CD4-positive, alpha-beta T cell (primary cell): ENCODE data around the gene MINPP1. TPM values are rescaled to one million over a fixed set of nuclear protein-coding genes. Genes with fewer than 3 reads are reported as not detected.

ENCODE experiments used
- ATAC-seq: fragments of 200-7000 bp; cut with Tn5 transposase; one replicate; pipeline ENCODE4 v1.10.0; 2022; ENCODE audit warnings: mild to moderate bottlenecking; ENCODE audit not compliant: poor library complexity
- CTCF ChIA-PET: fragments of 350-600 bp; sonication (Branson Sonifier 250); formaldehyde crosslinking; loops from one replicate; lab custom pipeline; 2021; ENCODE audit warnings: antibody characterized with exemption, inconsistent platforms; lab: Charles Lee
- POLR2A ChIA-PET: fragments of 350-600 bp; sonication (Branson Sonifier 250); formaldehyde crosslinking; loops from one replicate; lab custom pipeline; 2021; ENCODE audit warnings: antibody characterized with exemption, inconsistent platforms; lab: Charles Lee
- DNase-seq, 14 experiments: peaks; one replicate each; pipeline ENCODE4 v3.0.0-alpha.2; 2013 to 2020; ENCODE audit warnings: mixed read lengths in 2 of 14
- H3K27ac ChIP-seq, 2 donors: one replicate each; pipeline versions ENCODE4 v1.5.1 to v1.7.0; 2013; ENCODE audit warnings: low read length in 2 of 2, low read depth in 1 of 2, mild to moderate bottlenecking in 1 of 2
- H3K27me3 ChIP-seq, 2 experiments: 1 replicate in 1 of 2; 2 replicates in 1 of 2; pipeline versions ENCODE4 v1.6.1 to v1.7.0; 2013; ENCODE audit warnings: low read length in 2 of 2, control low read depth in 1 of 2, mild to moderate bottlenecking in 1 of 2, moderate library complexity in 1 of 2; ENCODE audit not compliant: insufficient read depth in 2 of 2, control insufficient read depth in 1 of 2
- H3K36me3 ChIP-seq: one replicate; pipeline ENCODE4 v1.6.1; 2013; ENCODE audit warnings: low read length, control low read depth; ENCODE audit not compliant: insufficient read depth
- H3K4me1 ChIP-seq: one replicate; pipeline ENCODE4 v1.6.1; 2013; ENCODE audit warnings: low read length, control low read depth; ENCODE audit not compliant: insufficient read depth
- H3K4me3 ChIP-seq: one replicate; pipeline ENCODE4 v1.5.1; 2013; ENCODE audit warnings: mild to moderate bottlenecking, low read length, moderate library complexity
- H3K9me3 ChIP-seq, 2 experiments: 1 replicate in 1 of 2; 2 replicates in 1 of 2; pipeline versions ENCODE4 v1.6.1 to v1.7.0; 2013; ENCODE audit warnings: low read length in 2 of 2, mild to moderate bottlenecking in 2 of 2, control low read depth in 1 of 2, moderate library complexity in 1 of 2; ENCODE audit not compliant: control insufficient read depth in 1 of 2, insufficient read depth in 1 of 2
- H3K27ac Mint-ChIP-seq: one replicate; pipeline ENCODE4 v1.8.0; 2020; ENCODE audit warnings: mixed read lengths
- H3K27me3 Mint-ChIP-seq: one replicate; pipeline ENCODE4 v1.8.0; 2021; ENCODE audit warnings: mixed read lengths
- H3K36me3 Mint-ChIP-seq: one replicate; pipeline ENCODE4 v1.8.0; 2021; ENCODE audit warnings: low read depth, mixed read lengths
- H3K4me1 Mint-ChIP-seq: one replicate; pipeline ENCODE4 v1.8.0; 2021; ENCODE audit warnings: low read depth, mixed read lengths
- H3K4me3 Mint-ChIP-seq: one replicate; pipeline ENCODE4 v1.8.0; 2020; ENCODE audit warnings: mild to moderate bottlenecking, mixed read lengths
- H3K9me3 Mint-ChIP-seq: one replicate; pipeline ENCODE4 v1.8.0; 2020; ENCODE audit warnings: mixed read lengths
- CTCF ChIP-seq: fragments of 200-600 bp; IDR thresholded peaks from one replicate; pipeline ENCODE4 v1.8.0; 2022; ENCODE audit warnings: antibody characterized with exemption, mild to moderate bottlenecking
- intact Hi-C, 2 experiments: fragments of 100-400 bp; cut with DNase I in 1 of 2; cut with micrococcal nuclease in 1 of 2; formaldehyde crosslinking; loops; one replicate each; pipeline versions ENCODE4 v1.15.1 to v1.9.0; 2023 to 2025; cut with DNase I, micrococcal nuclease
- total RNA-seq, 174 experiments: library from RNA in 2 of 174; stranded (reverse) in 2 of 174; gene quantifications; one replicate each; pipeline ENCODE4 v1.2.3 and lab custom pipeline; 2021 to 2026

The MINPP1 gene
- total RNA-seq, 2 experiments from 2014 or later, result 0.50 to 0.69 TPM

- no peak overlapping the region for H3K4me3 ChIP-seq
- no peaks in the 10 kb centered on the region for H3K9me3 ChIP-seq
- no peak overlapping the region for H3K27ac ChIP-seq
- no peaks in the 10 kb centered on the region for H3K36me3 Mint-ChIP-seq
- peaks cover 5 to 8% of the 10 kb centered on the region in 2 experiments for H3K27me3 ChIP-seq
- TF ChIP-seq CTCF, result no peak
- H3K4me3 Mint-ChIP-seq, result no peak overlapping the region
- ChIA-PET CTCF (no interaction called here), POLR2A (no interaction called here)
- no peaks in the 10 kb centered on the region for H3K36me3 ChIP-seq
- no peak for ATAC-seq
- H3K9me3 Mint-ChIP-seq, result no peaks in the 10 kb centered on the region
- DNase-seq, result no peak
- H3K27me3 Mint-ChIP-seq, result peaks cover 41% of the 10 kb centered on the region
- H3K27ac Mint-ChIP-seq, result no peak overlapping the region
- H3K4me1 ChIP-seq, result no peaks in the 10 kb centered on the region
- intact Hi-C loops, result no loop called here
- H3K4me1 Mint-ChIP-seq, result no peaks in the 10 kb centered on the region
These were observed 75.3 kb downstream of the MINPP1 start for GRCh38 chr10:87580016-87580415.

GRCh38 chr10:87585565-87586514, 81.1 kb downstream of the MINPP1 start:
- ChIA-PET POLR2A (no interaction called here), CTCF (no interaction called here)

GRCh38 chr10:87589645-87590051, 85.0 kb downstream of the MINPP1 start:
- H3K9me3 Mint-ChIP-seq, result no peaks in the 10 kb centered on the region
- Histone ChIP-seq H3K27me3 (no peaks in the 10 kb centered on the region), H3K4me3 (no peak overlapping the region), H3K36me3 (no peaks in the 10 kb centered on the region), H3K4me1 (no peaks in the 10 kb centered on the region), H3K27ac (no peak overlapping the region), H3K9me3 (no peaks in the 10 kb centered on the region)
- POLR2A ChIA-PET, result no interaction called here
- CTCF ChIA-PET, result no interaction called here
- no peak overlapping the region for H3K4me3 Mint-ChIP-seq
- DNase-seq (no peak), ATAC-seq (no peak)
- intact Hi-C loops, result no loop called here
- H3K36me3 Mint-ChIP-seq, result no peaks in the 10 kb centered on the region
- no peak overlapping the region for H3K27ac Mint-ChIP-seq
- no peak for TF ChIP-seq CTCF
- H3K4me1 Mint-ChIP-seq, result no peaks in the 10 kb centered on the region
- H3K27me3 Mint-ChIP-seq, result no peaks in the 10 kb centered on the region

More at GRCh38 chr10:87585565-87586514, 81.1 kb downstream of the MINPP1 start:
- H3K27ac Mint-ChIP-seq, result no peak overlapping the region
- Histone ChIP-seq H3K36me3 (no peaks in the 10 kb centered on the region), H3K9me3 (no peaks in the 10 kb centered on the region), H3K27me3 (peaks cover 0 to under 1% of the 10 kb centered on the region in 2 experiments), H3K4me1 (no peaks in the 10 kb centered on the region), H3K27ac (no peak overlapping the region), H3K4me3 (no peak overlapping the region)
- H3K4me1 Mint-ChIP-seq, result no peaks in the 10 kb centered on the region
- TF ChIP-seq CTCF, result no peak
- ATAC-seq (no peak), DNase-seq (no peak)
- intact Hi-C loops, result no loop called here
- H3K9me3 Mint-ChIP-seq, result no peaks in the 10 kb centered on the region
- H3K36me3 Mint-ChIP-seq, result no peaks in the 10 kb centered on the region
- H3K4me3 Mint-ChIP-seq, result no peak overlapping the region
- peaks cover 15% of the 10 kb centered on the region for H3K27me3 Mint-ChIP-seq
